Ovary (tissue), 9 donors: Measurements from ENCODE around the gene MCTP2. TPM values are rescaled to one million over a fixed set of nuclear protein-coding genes. Genes with fewer than 3 reads are reported as not detected.

Experiments
- DNase-seq, 5 donors: peaks; one replicate each; pipeline ENCODE4 v3.0.0-alpha.2; 2019 to 2020
- H3K27ac ChIP-seq, 2 donors: fragments of 200-600 bp; one replicate each; pipeline versions ENCODE4 v1.5.1 to v1.8.0; 2019 to 2022
- H3K27me3 ChIP-seq: fragments of 200-600 bp; one replicate; pipeline ENCODE4 v1.8.0; 2022
- H3K36me3 ChIP-seq: fragments of 200-600 bp; sonication (generic); one replicate; pipeline ENCODE4 v1.5.1; 2019
- H3K4me1 ChIP-seq: one replicate; pipeline ENCODE4 v1.8.1; 2013; ENCODE audit warnings: mild to moderate bottlenecking, moderate library complexity; ENCODE audit not compliant: insufficient read depth
- H3K4me3 ChIP-seq: fragments of 200-600 bp; sonication (generic); one replicate; pipeline ENCODE4 v1.5.1; 2017
- H3K9me3 ChIP-seq, 2 donors: fragments of 200-600 bp in 1 of 2; sonication (generic) in 1 of 2; one replicate each; pipeline versions ENCODE4 v1.5.1 to v1.8.1; 2013 to 2019; ENCODE audit warnings: mild to moderate bottlenecking in 1 of 2, moderate library complexity in 1 of 2
- EP300 ChIP-seq: sonication (generic); formaldehyde crosslinking; IDR thresholded peaks from one replicate; pipeline ENCODE4 v1.6.1; 2017; ENCODE audit warnings: antibody characterized with exemption
- POLR2A ChIP-seq: fragments of 450-650 bp; IDR thresholded peaks from one replicate; pipeline ENCODE4 v1.6.1; 2017; ENCODE audit warnings: antibody characterized with exemption, mild to moderate bottlenecking, moderate library complexity
- WGBS, 3 donors: extraction: QIAGEN DNeasy Blood & Tissue Kit in 1 of 3; methylation state at CpG; one replicate each; pipeline versions ENCODE4 v1.1.5 to v1.1.7; 2013 to 2017; 5-methylcytosine and 5-hydroxymethylcytosine counted together
- intact Hi-C, 4 donors: fragments of 100-400 bp; cut with DNase I; formaldehyde crosslinking; loops; one replicate each; pipeline versions ENCODE4 v1.11.0 to v1.15.1; 2022 to 2023
- polyA plus RNA-seq, 2 donors: library from polyadenylated mRNA; stranded (reverse); fragments of 200-250 nt in 1 of 2; fragments of 350-450 nt in 1 of 2; fragmentation: Illumina TruSeq in 1 of 2; extraction: RNeasy Lipid Tissue Mini Kit (QIAGEN cat#74804) in 1 of 2; gene quantifications; one replicate each; pipeline ENCODE4 v1.2.3, GENCODE V29; 2013 to 2014
- total RNA-seq, 7 donors: library from RNA; depleted of rRNA in 2 of 7; stranded (reverse); fragments of >200 nt in 2 of 7; fragmentation: NEBNext Ultra II Directional in 3 of 7; extraction: Animal tissue kit (Norgen Biotek cat#: 25700) in 3 of 7; gene quantifications; one replicate each; pipeline versions ENCODE4 v1.1.0 to v1.2.4, GENCODE V29; 2016 to 2023
- TF ChIP-seq, protein P1 (sequence below), 3 donors: fragments of 450-650 bp in 2 of 3; fragments of 200-600 bp in 1 of 3; IDR thresholded peaks; one replicate each; pipeline versions ENCODE4 v1.5.1 to v1.8.0; 2016 to 2022; ENCODE audit warnings: antibody characterized with exemption in 3 of 3, mild to moderate bottlenecking in 1 of 3
- donor health status: DM: no; HTN: no; CAD: no; lungs with moderate emphysema.
- donor health status: DM: no; HTN: no; CAD: no.
- donor health status: Bipolar disorder and iron deficiency.
- donor health status: DM: yes; HTN: yes; CAD: no.
- donor health status: DM: no; HTN: no; CAD: no.
- donor health status: DM: yes; HTN: yes; CAD: no.

The MCTP2 gene
- total and polyA plus RNA-seq, 9 donors: 0.71 to 44.5 (median 5.7) TPM

DNA sequence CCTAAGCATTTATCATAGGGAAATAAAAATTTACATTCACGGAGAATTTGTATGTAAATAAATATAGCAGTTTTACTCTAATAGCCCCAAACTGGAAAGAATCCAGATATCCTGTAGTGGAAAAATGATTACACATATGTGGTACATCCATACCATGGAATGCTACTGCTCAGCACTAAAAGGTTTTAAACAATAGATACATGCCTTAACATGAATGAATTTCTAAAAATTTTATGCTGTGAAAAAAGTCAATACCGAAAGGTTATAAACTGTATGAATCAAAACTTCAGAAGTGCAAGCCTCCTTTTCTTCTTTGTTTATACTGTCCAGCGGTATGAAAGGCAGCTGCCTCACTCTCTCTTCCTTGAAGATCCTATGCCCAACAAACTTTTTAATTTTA lies 37.5 kb upstream of the MCTP2 start:
- peaks cover 4% of the 10 kb centered on the region for H3K27me3 ChIP-seq
- no peak overlapping the region for H3K27ac ChIP-seq
- 63 to 72% (median 71%) methylated on average over 3 of the region's 3 CpGs for WGBS, 3 donors

DNA sequence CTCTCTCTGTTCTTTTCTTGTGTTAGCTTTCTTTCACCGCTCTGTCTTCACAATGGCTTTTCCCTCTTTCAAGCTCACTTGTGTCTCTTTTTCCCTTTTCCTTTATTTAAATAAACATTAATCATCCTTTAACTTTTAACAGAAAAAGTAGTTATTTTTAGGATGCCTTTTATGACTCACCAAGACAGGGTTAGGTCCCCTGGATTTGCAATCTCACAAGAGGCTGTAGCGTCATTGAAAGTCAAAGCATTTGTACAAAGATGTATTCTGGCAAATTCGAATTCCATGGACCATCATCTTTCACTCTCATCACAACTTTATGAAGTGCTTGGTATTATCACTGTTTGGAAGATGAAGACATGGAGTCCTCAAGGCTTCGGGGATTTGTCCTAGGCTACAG lies 34.8 kb upstream of the MCTP2 start:
- DNase-seq: no peak
- 83 to 85% (median 84%) methylated on average over 4 of the region's 4 CpGs for WGBS, 3 donors
- Histone ChIP-seq H3K4me3 (no peak overlapping the region), H3K4me1 (no peaks in the 10 kb centered on the region), H3K27me3 (peaks cover 4% of the 10 kb centered on the region), H3K9me3 (no peaks in the 10 kb centered on the region), H3K36me3 (no peaks in the 10 kb centered on the region), H3K27ac (no peak overlapping the region)
- TF ChIP-seq EP300: no peak
- no peak for TF ChIP-seq POLR2A
- TF ChIP-seq, protein P1, sequence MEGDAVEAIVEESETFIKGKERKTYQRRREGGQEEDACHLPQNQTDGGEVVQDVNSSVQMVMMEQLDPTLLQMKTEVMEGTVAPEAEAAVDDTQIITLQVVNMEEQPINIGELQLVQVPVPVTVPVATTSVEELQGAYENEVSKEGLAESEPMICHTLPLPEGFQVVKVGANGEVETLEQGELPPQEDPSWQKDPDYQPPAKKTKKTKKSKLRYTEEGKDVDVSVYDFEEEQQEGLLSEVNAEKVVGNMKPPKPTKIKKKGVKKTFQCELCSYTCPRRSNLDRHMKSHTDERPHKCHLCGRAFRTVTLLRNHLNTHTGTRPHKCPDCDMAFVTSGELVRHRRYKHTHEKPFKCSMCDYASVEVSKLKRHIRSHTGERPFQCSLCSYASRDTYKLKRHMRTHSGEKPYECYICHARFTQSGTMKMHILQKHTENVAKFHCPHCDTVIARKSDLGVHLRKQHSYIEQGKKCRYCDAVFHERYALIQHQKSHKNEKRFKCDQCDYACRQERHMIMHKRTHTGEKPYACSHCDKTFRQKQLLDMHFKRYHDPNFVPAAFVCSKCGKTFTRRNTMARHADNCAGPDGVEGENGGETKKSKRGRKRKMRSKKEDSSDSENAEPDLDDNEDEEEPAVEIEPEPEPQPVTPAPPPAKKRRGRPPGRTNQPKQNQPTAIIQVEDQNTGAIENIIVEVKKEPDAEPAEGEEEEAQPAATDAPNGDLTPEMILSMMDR (IDR thresholded peaks at IDR 0.05): no peak
- intact Hi-C loops: no loop called here

More for the DNA sequence above, 37.5 kb upstream of the MCTP2 start:
- intact Hi-C loops: no loop called here
- Histone ChIP-seq H3K36me3 (no peaks in the 10 kb centered on the region), H3K4me3 (no peak overlapping the region), H3K4me1 (no peaks in the 10 kb centered on the region), H3K9me3 (no peaks in the 10 kb centered on the region)
- TF ChIP-seq, protein P1 (IDR thresholded peaks at IDR 0.05): no peak
- TF ChIP-seq EP300 (no peak), POLR2A (no peak)
- no peak for DNase-seq

DNA sequence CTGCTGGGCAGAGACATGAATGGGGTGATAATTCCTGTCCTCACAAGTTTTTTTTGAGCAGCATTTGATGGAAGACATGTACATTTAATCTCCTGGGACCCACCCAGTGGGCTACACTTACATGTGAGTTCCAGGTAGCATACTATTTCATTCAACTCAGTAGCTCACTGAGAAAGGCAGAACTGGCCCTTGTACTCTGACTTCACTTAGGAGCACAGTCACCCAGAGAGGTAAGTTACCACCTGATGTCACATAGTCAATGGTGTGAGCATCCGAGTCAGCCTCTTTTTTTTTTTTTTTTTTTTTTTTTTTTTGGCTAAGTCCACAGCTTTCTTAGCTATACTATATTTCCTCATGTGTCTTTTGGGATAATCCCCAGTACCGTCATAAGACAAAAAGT lies 32.7 kb upstream of the MCTP2 start:
- no peaks in the 10 kb centered on the region for H3K9me3 ChIP-seq
- TF ChIP-seq POLR2A (no peak), EP300 (no peak)
- TF ChIP-seq, protein P1 (IDR thresholded peaks at IDR 0.05): no peak
- H3K27me3 ChIP-seq: no peaks in the 10 kb centered on the region
- no peaks in the 10 kb centered on the region for H3K4me1 ChIP-seq
- WGBS, 3 donors: 83 to 94% (median 84%) methylated on average over 2 of the region's 2 CpGs
- H3K27ac ChIP-seq: no peak overlapping the region
- no peak overlapping the region for H3K4me3 ChIP-seq
- intact Hi-C loops: no loop called here
- no peaks in the 10 kb centered on the region for H3K36me3 ChIP-seq
- DNase-seq: no peak

DNA sequence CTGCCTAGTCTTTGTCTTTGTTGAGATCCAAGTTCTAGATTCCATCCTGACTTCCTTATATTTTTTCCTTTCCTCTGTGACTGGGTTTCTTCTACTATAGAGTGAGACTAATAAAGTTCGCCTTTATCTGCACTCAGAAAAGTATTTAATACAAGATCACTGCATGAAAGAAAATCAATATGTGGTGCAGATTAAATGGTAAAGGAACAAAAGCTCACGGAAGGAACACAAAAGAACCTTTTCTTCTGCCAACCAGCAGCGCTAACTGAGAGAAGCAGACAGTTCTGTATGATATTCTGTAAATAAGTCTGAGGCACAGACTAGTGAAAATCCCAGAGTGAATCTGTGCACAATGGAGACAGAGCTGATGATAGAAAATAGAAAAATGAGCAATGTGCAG lies 31.6 kb upstream of the MCTP2 start:
- 90 to 93% (median 91%) methylated on average over 3 of the region's 3 CpGs for WGBS, 3 donors
- no peak for TF ChIP-seq POLR2A
- no peak for TF ChIP-seq EP300
- TF ChIP-seq, protein P1 (IDR thresholded peaks at IDR 0.05): no peak
- H3K27me3 ChIP-seq: no peaks in the 10 kb centered on the region
- no peaks in the 10 kb centered on the region for H3K9me3 ChIP-seq
- no peak overlapping the region for H3K4me3 ChIP-seq
- no peak for DNase-seq
- H3K27ac ChIP-seq: no peak overlapping the region
- H3K4me1 ChIP-seq: no peaks in the 10 kb centered on the region
- no peaks in the 10 kb centered on the region for H3K36me3 ChIP-seq
- intact Hi-C loops: no loop called here
